Progenitor cell of endocrine pancreas (in vitro differentiated cells): Measurements from ENCODE around the gene CLOCK. TPM values are rescaled to one million over a fixed set of nuclear protein-coding genes. Genes with fewer than 3 reads are reported as not detected.

ENCODE experiments used
- DNase-seq: peaks from one replicate; pipeline ENCODE4 v3.0.0; 2021; ENCODE audit warnings: low spot score; ENCODE audit not compliant: unreplicated experiment
- H3K27ac Mint-ChIP-seq: 2 replicates; pipeline ENCODE4 v1.8.0; 2021; ENCODE audit warnings: mild to moderate bottlenecking, moderate library complexity, mixed read lengths
- H3K27me3 Mint-ChIP-seq: 2 replicates; pipeline ENCODE4 v1.8.0; 2021; ENCODE audit warnings: mixed read lengths
- H3K36me3 Mint-ChIP-seq: 2 replicates; pipeline ENCODE4 v1.8.0; 2022; ENCODE audit warnings: mixed read lengths; ENCODE audit not compliant: insufficient read depth
- H3K4me1 Mint-ChIP-seq: 2 replicates; pipeline ENCODE4 v1.8.0; 2021; ENCODE audit warnings: low read depth, mixed read lengths
- H3K4me3 Mint-ChIP-seq: 2 replicates; pipeline ENCODE4 v1.8.0; 2021; ENCODE audit warnings: low read depth, mild to moderate bottlenecking, moderate library complexity, mixed read lengths
- H3K9me3 Mint-ChIP-seq: 2 replicates; pipeline ENCODE4 v1.8.0; 2021; ENCODE audit warnings: low read depth, mixed read lengths
- total RNA-seq: library from RNA; stranded (reverse); gene quantifications from 2 replicates; pipeline ENCODE4 v1.2.1, GENCODE V29; 2021
- TF ChIP-seq, protein P1 (sequence below): fragments of 200-600 bp; sonication (generic); IDR thresholded peaks from one replicate; pipeline ENCODE4 v1.5.0; 2021; ENCODE audit warnings: antibody characterized with exemption, mild to moderate bottlenecking; ENCODE audit not compliant: unreplicated experiment

Gene CLOCK
- total RNA-seq, 1 donor from 2014 or later: 16.0 TPM

DNA sequence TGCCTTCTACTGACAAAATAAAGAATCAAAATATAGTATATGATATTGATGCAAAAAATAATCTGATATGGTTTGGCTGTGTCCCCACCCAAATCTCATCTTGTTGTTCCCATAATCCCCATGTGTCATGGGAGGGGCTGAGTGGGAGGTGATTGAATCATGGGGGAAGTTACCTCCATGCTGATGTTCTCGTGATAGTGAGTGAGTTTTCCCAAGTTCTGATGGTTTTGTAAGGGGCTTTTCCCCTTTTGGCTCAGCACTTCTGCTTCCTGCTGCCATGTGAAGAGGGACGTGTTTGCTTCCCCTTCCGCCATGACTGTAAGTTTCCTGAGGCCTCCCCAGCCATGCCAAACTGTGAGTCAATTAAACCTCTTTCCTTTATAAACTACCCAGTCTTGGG, 80.7 kb downstream of the CLOCK start:
- DNase-seq: no peak
- no peaks in the 10 kb centered on the region for H3K9me3 Mint-ChIP-seq
- H3K27me3 Mint-ChIP-seq: no peaks in the 10 kb centered on the region
- H3K4me1 Mint-ChIP-seq: no peaks in the 10 kb centered on the region
- no peak overlapping the region for H3K4me3 Mint-ChIP-seq
- H3K27ac Mint-ChIP-seq: no peak overlapping the region
- H3K36me3 Mint-ChIP-seq: peaks cover 9% of the 10 kb centered on the region
- TF ChIP-seq, protein P1, sequence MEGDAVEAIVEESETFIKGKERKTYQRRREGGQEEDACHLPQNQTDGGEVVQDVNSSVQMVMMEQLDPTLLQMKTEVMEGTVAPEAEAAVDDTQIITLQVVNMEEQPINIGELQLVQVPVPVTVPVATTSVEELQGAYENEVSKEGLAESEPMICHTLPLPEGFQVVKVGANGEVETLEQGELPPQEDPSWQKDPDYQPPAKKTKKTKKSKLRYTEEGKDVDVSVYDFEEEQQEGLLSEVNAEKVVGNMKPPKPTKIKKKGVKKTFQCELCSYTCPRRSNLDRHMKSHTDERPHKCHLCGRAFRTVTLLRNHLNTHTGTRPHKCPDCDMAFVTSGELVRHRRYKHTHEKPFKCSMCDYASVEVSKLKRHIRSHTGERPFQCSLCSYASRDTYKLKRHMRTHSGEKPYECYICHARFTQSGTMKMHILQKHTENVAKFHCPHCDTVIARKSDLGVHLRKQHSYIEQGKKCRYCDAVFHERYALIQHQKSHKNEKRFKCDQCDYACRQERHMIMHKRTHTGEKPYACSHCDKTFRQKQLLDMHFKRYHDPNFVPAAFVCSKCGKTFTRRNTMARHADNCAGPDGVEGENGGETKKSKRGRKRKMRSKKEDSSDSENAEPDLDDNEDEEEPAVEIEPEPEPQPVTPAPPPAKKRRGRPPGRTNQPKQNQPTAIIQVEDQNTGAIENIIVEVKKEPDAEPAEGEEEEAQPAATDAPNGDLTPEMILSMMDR: no peak

DNA sequence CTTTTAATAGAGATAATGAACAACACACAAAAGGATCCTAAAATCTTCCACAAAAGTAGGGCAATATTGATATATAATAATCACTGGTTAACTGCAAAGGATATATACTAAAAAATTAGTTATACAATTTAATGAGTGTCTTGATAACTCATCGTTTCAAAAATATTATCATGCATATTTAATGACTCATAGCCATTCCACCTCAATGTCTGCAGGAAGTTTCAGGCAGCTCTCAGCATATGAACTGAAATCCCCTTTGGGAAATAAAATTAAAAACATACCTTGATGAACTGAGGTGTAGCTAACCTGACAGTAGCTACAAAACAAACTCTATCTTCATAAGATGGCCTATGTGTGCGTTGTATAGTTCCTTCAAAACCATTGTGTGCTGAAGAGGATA, 88.1 kb downstream of the CLOCK start:
- Mint-ChIP-seq H3K9me3 (no peaks in the 10 kb centered on the region), H3K4me1 (no peaks in the 10 kb centered on the region), H3K27me3 (no peaks in the 10 kb centered on the region), H3K27ac (no peak overlapping the region), H3K36me3 (peaks cover 5% of the 10 kb centered on the region), H3K4me3 (no peak overlapping the region)
- TF ChIP-seq, protein P1: no peak
- no peak for DNase-seq

DNA sequence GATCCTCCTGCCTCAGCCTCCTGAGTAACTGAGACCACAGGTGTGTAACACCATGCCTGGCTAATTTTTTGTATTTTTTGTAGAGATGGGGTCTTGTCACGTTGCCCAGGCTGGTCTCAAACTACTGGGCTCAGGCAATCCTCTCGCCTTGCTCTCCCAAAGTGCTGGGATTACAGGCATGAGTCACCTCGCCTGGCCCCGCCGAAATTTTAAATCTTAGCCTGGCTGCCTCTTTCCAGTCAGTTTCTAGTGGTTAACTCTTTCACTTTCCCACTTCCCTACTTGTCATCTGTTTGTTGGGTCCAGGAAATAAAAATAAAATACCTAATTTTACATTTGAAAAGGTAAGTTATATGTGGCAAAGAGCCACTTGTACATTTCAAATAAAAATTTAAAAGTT, 88.5 kb downstream of the CLOCK start:
- TF ChIP-seq, protein P1: no peak
- Mint-ChIP-seq H3K4me3 (no peak overlapping the region), H3K4me1 (no peaks in the 10 kb centered on the region), H3K9me3 (no peaks in the 10 kb centered on the region), H3K27ac (no peak overlapping the region), H3K27me3 (no peaks in the 10 kb centered on the region), H3K36me3 (peaks cover 5% of the 10 kb centered on the region)
- no peak for DNase-seq

DNA sequence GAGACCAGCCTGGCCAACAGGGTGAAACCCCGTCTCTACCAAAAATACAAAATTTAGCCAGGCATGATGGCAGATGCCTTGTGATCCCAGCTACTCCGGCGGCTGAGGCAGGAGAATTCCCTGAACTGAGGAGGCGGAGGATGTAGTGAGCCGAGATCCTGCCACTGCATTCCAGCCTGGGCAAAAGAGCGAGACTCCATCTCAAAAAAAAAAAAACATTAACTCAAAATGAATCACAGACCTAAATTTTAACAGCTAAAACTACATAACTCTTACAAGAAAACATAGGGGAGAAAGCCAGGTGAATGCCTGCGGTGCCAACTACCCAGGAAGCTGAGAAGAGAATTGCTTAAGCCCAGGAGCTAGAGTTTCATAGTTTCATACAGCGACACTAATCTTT, 96.1 kb downstream of the CLOCK start:
- DNase-seq: no peak
- TF ChIP-seq, protein P1: no peak
- Mint-ChIP-seq H3K36me3 (peaks cover 8% of the 10 kb centered on the region), H3K9me3 (no peaks in the 10 kb centered on the region), H3K4me1 (no peaks in the 10 kb centered on the region), H3K27me3 (no peaks in the 10 kb centered on the region), H3K4me3 (no peak overlapping the region), H3K27ac (no peak overlapping the region)

DNA sequence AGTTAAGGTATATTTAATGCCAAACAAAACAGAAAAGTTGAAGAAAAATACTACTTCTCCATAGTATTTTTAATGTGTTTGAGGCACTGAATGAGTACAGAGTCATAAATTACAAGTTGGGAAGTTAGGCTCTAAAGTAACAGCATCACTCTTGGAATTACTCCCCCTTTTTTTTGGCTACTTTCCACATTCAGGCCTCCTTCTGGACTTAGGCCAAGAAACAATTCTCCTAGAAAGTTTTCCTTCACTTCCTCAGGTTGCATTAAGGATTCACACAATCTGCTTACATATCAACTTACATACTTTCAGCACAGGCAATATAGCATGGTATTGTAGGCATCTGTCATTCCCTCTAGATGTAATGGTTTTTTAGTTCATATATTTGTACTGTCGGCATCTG, 98.9 kb downstream of the CLOCK start:
- TF ChIP-seq, protein P1: no peak
- no peak for DNase-seq
- Mint-ChIP-seq H3K4me3 (no peak overlapping the region), H3K27ac (no peak overlapping the region), H3K36me3 (peaks cover 10% of the 10 kb centered on the region), H3K9me3 (no peaks in the 10 kb centered on the region), H3K27me3 (no peaks in the 10 kb centered on the region), H3K4me1 (no peaks in the 10 kb centered on the region)
